Right lung (tissue), 10 donors: Measurements from ENCODE around the gene ZCWPW2. TPM values are rescaled to one million over a fixed set of nuclear protein-coding genes. Genes with fewer than 3 reads are reported as not detected.

ENCODE experiments used
- DNase-seq, 2 donors: peaks; one replicate each; pipeline ENCODE4 v3.0.0-alpha.2; 2013
- long read RNA-seq, 8 donors: transcript quantifications; one replicate each; lab custom pipeline, GENCODE V29; 2026
- polyA plus RNA-seq, 5 donors: library from polyadenylated mRNA; unstranded; fragments of 120-200 nt; gene quantifications; one replicate each; pipeline versions ENCODE4 v1.2.1 to v1.2.3, GENCODE V29; 2013; ENCODE audit warnings: inconsistent platforms in 1 of 5, low replicate concordance in 1 of 5; ENCODE audit not compliant: insufficient read length in 5 of 5, insufficient read depth in 1 of 5

The ZCWPW2 gene, protein sequence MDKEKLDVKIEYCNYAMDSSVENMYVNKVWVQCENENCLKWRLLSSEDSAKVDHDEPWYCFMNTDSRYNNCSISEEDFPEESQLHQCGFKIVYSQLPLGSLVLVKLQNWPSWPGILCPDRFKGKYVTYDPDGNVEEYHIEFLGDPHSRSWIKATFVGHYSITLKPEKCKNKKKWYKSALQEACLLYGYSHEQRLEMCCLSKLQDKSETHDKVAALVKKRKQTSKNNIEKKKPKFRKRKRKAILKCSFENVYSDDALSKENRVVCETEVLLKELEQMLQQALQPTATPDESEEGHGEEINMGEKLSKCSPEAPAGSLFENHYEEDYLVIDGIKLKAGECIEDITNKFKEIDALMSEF
- polyA plus RNA-seq = 1 to 10 TPM; 1.8 to 3.5 (median 2.6) TPM
- long read RNA-seq, donor 1 = 0 reads
- long read RNA-seq, donor 2 = 0 reads
- long read RNA-seq, donor 3 = 0 reads
- long read RNA-seq, donor 4 = 0 reads
- long read RNA-seq, donor 5 = 0 reads
- long read RNA-seq, donor 6 = 0 reads
- long read RNA-seq, donor 7 = 0 reads
- long read RNA-seq, donor 8 = 0 reads

DNA sequence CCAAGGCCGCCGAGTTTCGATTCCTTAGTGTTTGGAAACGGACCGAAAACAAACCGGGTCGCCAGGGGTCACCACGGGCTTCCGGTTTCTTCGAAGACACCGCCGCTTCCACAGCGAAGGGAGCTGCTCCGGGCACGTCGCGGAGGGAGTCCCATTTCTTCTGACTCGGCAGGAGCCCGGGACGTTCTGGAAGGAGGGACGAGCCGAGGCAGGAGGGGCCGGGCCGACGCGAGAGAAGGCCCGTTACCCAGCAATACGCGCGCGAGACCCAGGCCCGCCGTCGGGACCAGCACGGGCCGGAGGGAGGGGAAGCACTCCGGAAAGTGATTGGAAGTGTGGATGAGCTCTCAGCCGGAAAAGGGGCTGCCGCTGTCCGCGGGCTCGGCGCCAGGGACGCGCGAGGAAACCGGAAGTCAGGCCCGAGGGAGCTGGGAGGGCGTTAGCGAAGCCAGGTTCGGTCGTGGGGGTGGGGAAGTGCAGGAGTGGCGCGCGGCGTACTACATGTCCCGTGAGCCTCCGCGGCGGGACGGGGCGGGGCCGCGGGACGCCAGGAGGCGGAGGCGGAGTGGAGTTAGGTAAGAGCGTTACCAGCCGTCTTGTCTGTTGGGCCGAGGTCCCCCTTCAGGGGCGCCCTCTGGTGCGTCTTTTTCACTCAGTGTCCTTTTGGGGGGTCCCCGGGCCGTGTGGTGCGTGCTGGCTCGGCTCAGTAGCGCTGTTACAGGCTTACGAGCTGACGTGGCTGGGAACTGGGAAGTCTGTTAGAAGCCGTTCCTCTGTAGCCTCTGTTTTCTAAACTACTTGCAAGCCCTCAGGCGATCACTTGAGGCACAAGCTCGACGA, at the start of gene ZCWPW2, which contains the start of gene AZI2:
TSS of gene ZCWPW2 (plus strand) at position 93 of the 840 bp plus-strand sequence. CDS start 64,348 bp downstream, outside the sequence.
TSS of gene AZI2 (minus strand) at position 196 of the 840 bp plus-strand sequence. CDS start 8,207 bp downstream, outside the sequence.
- DNase-seq = peak; percentile 99

- no peak for DNase-seq
Observed at GRCh38 chr3:28299705-28300104, 48.8 kb upstream of the ZCWPW2 start.

- no peak for DNase-seq
Observed at GRCh38 chr3:28300345-28300962, 48.1 kb upstream of the ZCWPW2 start.

- DNase-seq = peak in 1 of 2 donors; percentile 20
Observed at GRCh38 chr3:28301688-28302087, 46.8 kb upstream of the ZCWPW2 start.

DNA sequence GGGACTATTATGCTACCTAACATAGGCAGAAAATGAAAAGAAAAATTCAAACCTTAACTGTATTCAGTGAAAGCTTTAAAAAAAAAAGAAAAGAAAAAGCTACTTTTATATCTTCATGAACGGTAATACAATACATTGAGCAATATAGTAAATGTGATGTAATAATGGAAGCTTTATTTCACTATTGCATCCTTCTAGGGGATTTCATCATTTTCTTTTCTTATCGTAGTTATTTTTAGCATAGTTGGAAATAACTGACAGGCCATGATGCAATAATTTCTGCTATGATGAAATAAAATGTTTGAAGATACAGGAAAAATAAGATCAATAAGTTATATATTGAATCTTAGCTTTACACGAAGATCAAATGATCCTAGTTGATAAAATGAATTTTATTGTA, 40.3 kb upstream of the ZCWPW2 start:
- DNase-seq = no peak

DNA sequence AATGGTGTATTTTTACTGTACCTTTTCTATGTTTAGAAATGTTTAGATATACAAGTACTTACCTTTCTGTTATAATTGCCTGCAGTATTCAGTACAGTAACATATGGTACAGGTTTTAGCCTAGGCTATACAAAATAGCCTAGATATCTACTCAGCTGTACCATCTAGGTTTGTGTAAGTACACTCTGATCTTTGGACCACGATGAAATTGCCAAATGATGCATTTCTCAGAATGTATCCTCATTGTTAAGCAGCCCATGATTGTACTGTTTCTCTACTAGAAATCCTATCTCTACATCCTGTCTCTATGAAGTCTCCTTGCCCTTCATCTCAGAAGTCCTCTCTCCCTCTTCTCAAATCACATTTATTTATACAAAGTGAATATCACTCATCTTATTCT, 32.8 kb upstream of the ZCWPW2 start:
- DNase-seq = no peak

DNA sequence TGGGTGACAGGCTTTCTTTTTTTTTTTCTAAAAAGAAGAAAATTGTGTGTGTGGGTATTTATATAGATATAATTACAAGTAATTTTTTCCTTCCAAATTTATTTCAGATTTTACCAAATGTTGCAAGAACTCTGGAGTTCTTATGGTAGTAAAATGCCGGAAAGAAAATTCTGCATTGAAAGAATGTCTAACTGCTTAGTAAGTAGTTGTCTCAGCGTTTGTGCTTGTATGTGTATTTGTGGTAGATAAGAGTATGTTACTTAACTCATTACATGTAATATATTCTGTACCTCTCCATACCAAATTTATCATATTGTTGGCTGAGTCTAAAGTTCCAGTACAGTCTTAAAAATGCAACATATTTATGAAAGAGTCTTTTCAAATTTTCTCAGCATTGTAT, 32.3 kb upstream of the ZCWPW2 start:
- no peak for DNase-seq

GRCh38 chr3:28317438-28318022, 31.0 kb upstream of the ZCWPW2 start:
- no peak for DNase-seq

- no peak for DNase-seq
Observed at GRCh38 chr3:28320981-28321380, 27.5 kb upstream of the ZCWPW2 start.

- no peak for DNase-seq
Observed at GRCh38 chr3:28322464-28322863, 26.1 kb upstream of the ZCWPW2 start.

GRCh38 chr3:28326458-28326926, 22.0 kb upstream of the ZCWPW2 start:
- DNase-seq = no peak

- peak in 1 of 2 donors; percentile 21 for DNase-seq
Observed at GRCh38 chr3:28328188-28329151, 20.1 kb upstream of the ZCWPW2 start.

DNA sequence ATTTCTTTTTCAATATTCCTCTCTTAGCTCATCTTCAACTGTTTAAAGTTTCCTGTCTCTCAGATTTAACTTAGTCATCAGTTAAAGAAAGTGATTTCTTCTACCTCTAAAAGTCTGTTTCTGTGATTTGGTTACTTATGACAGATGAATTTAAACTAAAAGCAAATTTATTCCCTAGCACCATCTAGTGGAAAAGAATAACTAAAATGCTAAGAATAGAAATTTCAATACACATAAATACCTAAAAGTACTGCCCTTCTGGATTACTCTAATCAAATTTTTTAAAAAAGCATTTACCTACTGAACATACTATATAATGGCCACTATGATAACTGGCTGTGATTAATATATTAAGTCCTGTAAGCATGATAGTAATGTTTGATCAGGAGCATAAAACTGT, 14.0 kb upstream of the ZCWPW2 start:
- no peak for DNase-seq

DNA sequence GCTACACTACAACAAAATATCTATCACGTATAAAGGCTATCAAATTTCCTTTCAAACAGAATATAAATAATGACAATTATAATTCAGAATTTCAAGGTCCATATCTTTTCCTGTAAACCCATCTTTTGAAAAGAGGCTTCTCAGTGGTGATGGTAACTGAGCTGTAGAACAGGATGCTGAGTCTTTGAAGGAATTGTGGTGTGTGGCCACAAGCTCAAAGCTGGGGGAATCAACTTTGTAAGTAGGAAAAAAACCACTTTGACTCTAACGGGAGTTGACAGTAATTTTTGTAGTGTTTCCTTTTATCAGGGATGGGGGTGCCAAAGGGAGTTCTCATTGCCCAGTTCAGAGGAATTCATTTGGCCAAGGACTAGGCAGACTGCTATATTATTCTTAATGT, 13.3 kb upstream of the ZCWPW2 start:
- no peak for DNase-seq

- DNase-seq = no peak
Observed at GRCh38 chr3:28337230-28337629, 11.3 kb upstream of the ZCWPW2 start.

DNA sequence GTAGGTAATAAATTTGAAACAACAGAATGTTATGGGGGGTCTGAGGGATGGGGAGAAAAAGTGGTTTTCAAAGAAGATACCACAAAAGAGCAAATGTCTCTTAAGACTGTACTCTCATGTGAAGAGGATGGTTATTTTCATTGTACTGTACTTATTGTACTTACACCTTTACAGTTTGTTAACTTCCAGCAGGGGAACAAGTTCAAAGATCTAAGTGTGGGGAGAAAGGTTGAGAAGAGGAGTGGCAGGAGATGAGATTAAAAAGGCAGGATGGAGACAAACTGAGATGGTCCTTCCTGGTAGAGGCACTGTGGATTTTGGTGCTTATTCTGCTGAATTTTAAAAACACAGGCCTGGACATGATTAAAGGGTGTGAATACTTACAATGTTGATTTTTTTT, 5.4 kb upstream of the ZCWPW2 start:
- DNase-seq = no peak

DNA sequence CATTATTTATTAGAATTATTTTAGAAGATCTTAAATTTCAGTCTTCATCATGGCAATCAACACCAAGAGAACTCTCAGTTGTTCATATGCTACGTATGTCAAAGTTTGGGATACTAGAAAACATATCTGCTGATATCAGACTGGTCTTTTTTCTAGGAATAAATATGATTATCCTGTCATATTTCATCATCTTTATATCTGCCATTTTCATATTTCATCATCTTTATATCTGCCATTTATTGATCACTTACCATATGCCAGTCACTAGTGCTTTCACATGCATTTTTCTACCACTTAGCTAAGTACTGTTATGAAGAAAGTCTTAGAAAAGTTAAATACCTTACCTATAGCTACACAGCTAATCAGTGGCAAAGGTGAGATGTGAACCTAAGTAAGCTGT, 2.8 kb upstream of the ZCWPW2 start:
- DNase-seq = no peak

GRCh38 chr3:28347374-28348264, 902 bp upstream of the ZCWPW2 start:
- peak; percentile 59 to 70 for DNase-seq

DNA sequence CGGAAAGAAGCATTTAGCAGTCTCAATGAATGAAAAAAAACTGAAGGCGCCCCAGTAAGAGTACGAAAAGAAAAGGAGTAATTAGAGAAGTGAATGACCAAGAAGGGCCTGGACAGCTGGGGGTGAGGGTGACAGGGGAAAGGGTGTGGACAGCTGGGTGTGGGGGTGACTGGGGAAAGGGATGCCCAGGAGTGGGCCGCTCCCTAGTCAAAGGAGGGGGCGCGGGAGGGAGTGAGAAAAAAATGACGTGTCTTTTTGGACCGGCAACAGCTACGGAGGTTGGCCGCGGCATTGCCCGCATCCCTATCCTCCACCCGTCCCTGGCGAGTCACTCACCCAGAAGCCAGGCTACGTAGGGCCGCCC, 274 bp upstream of the ZCWPW2 start:
- DNase-seq = no peak
